C4-2B (cell line): Measurements from ENCODE around the gene PPP3CA.

Experiments used
- ZFX ChIP-seq: fragments of 450-650 bp; IDR thresholded peaks from 2 replicates; pipeline ENCODE4 v1.6.1; 2017
- TF ChIP-seq, protein P1 (sequence below): fragments of 450-650 bp; conservative IDR thresholded peaks from 2 replicates; pipeline ENCODE4 v1.5.1; 2017; ENCODE audit warnings: mild to moderate bottlenecking

DNA sequence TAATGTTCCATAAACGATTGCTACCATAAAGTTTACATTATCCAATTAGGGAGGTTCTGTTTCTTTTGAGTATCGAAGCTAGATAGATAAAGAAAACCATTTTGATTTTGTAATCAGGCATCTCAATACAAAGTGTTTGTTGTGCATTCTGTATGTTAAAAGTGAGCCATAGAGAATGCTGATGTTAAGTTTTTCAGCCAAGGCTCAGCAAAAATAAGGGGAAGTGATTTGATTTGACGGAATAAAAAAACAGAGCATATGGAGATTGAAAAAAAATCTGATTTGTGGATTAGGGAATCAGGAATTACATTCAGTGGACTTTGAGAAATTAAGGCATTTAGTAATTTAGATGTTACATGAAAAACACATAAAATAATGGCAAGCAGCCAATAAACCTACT is 314.8 kb downstream of the PPP3CA start:
- TF ChIP-seq, protein P1, sequence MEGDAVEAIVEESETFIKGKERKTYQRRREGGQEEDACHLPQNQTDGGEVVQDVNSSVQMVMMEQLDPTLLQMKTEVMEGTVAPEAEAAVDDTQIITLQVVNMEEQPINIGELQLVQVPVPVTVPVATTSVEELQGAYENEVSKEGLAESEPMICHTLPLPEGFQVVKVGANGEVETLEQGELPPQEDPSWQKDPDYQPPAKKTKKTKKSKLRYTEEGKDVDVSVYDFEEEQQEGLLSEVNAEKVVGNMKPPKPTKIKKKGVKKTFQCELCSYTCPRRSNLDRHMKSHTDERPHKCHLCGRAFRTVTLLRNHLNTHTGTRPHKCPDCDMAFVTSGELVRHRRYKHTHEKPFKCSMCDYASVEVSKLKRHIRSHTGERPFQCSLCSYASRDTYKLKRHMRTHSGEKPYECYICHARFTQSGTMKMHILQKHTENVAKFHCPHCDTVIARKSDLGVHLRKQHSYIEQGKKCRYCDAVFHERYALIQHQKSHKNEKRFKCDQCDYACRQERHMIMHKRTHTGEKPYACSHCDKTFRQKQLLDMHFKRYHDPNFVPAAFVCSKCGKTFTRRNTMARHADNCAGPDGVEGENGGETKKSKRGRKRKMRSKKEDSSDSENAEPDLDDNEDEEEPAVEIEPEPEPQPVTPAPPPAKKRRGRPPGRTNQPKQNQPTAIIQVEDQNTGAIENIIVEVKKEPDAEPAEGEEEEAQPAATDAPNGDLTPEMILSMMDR: no peak
- no peak for TF ChIP-seq ZFX
